ENCODE data around the gene IMMP2L. TPM values are rescaled to one million over a fixed set of nuclear protein-coding genes. Genes with fewer than 3 reads are reported as not detected.

The IMMP2L gene
- total RNA-seq, 2 donors from 2014 or later = 10.9 to 12.7 TPM

- Mint-ChIP-seq H3K27me3 (no peaks in the 10 kb centered on the region), H3K27ac (no peak overlapping the region), H3K36me3 (peaks cover 6% of the 10 kb centered on the region), H3K9me3 (peaks cover 6% of the 10 kb centered on the region), H3K4me1 (ENCODE audit: low read depth in 2 of 2) (no peaks in the 10 kb centered on the region), H3K4me3 (no peak overlapping the region)
- DNase-seq (ENCODE audit: low spot score) = no peak
- no peak for ATAC-seq
Measured at GRCh38 chr7:111215550-111215949, 346.7 kb downstream of the IMMP2L start.

GRCh38 chr7:111212857-111213523, 349.3 kb downstream of the IMMP2L start:
- Mint-ChIP-seq H3K27ac (no peak overlapping the region), H3K4me1 (ENCODE audit: low read depth in 2 of 2) (no peaks in the 10 kb centered on the region), H3K27me3 (no peaks in the 10 kb centered on the region), H3K9me3 (peaks cover 6% of the 10 kb centered on the region), H3K4me3 (no peak overlapping the region), H3K36me3 (peaks cover 6% of the 10 kb centered on the region)
- ATAC-seq (peak in 1 of 2 donors; percentile 24), DNase-seq (ENCODE audit: low spot score) (no peak)

- Mint-ChIP-seq H3K4me1 (ENCODE audit: low read depth in 2 of 2) (no peaks in the 10 kb centered on the region), H3K36me3 (peaks cover 6% of the 10 kb centered on the region), H3K27ac (no peak overlapping the region), H3K27me3 (no peaks in the 10 kb centered on the region), H3K4me3 (no peak overlapping the region), H3K9me3 (peaks cover 9% of the 10 kb centered on the region)
- DNase-seq (ENCODE audit: low spot score) (no peak), ATAC-seq (no peak)
Measured at GRCh38 chr7:111210996-111211395, 351.3 kb downstream of the IMMP2L start.

GRCh38 chr7:111210043-111210442, 352.2 kb downstream of the IMMP2L start:
- H3K27me3 Mint-ChIP-seq = no peaks in the 10 kb centered on the region
- no peak overlapping the region for H3K4me3 Mint-ChIP-seq
- peaks cover 9% of the 10 kb centered on the region for H3K9me3 Mint-ChIP-seq
- peaks cover 6% of the 10 kb centered on the region for H3K36me3 Mint-ChIP-seq
- H3K4me1 Mint-ChIP-seq (ENCODE audit: low read depth in 2 of 2) = no peaks in the 10 kb centered on the region
- no peak overlapping the region for H3K27ac Mint-ChIP-seq
- DNase-seq (ENCODE audit: low spot score) (no peak), ATAC-seq (no peak)

GRCh38 chr7:111205251-111205650, 357.0 kb downstream of the IMMP2L start:
- H3K36me3 Mint-ChIP-seq = peaks cover 12% of the 10 kb centered on the region
- no peaks in the 10 kb centered on the region for H3K4me1 Mint-ChIP-seq (ENCODE audit: low read depth in 2 of 2)
- ATAC-seq (no peak), DNase-seq (ENCODE audit: low spot score) (no peak)
- peaks cover 16% of the 10 kb centered on the region for H3K9me3 Mint-ChIP-seq
- H3K4me3 Mint-ChIP-seq = no peak overlapping the region
- H3K27ac Mint-ChIP-seq = no peak overlapping the region
- no peaks in the 10 kb centered on the region for H3K27me3 Mint-ChIP-seq

- ATAC-seq = no peak
- H3K36me3 Mint-ChIP-seq = peaks cover 12% of the 10 kb centered on the region
- peaks cover 17% of the 10 kb centered on the region for H3K9me3 Mint-ChIP-seq
- no peak for DNase-seq (ENCODE audit: low spot score)
- peaks cover 0 to 6% of the 10 kb centered on the region in 2 donors for H3K4me1 Mint-ChIP-seq (ENCODE audit: low read depth in 2 of 2)
- H3K4me3 Mint-ChIP-seq = no peak overlapping the region
- no peaks in the 10 kb centered on the region for H3K27me3 Mint-ChIP-seq
- no peak overlapping the region for H3K27ac Mint-ChIP-seq
Measured at GRCh38 chr7:111202321-111202720, 360.0 kb downstream of the IMMP2L start.

- no peak for ATAC-seq
- no peaks in the 10 kb centered on the region for H3K27me3 Mint-ChIP-seq
Measured at GRCh38 chr7:111199643-111200042, 362.6 kb downstream of the IMMP2L start.

GRCh38 chr7:111198255-111198654, 364.0 kb downstream of the IMMP2L start:
- Mint-ChIP-seq H3K36me3 (peaks cover 11% of the 10 kb centered on the region), H3K4me1 (ENCODE audit: low read depth in 2 of 2) (peaks cover 0 to 6% of the 10 kb centered on the region in 2 donors), H3K27ac (no peak overlapping the region), H3K9me3 (peaks cover 15% of the 10 kb centered on the region), H3K27me3 (no peaks in the 10 kb centered on the region), H3K4me3 (no peak overlapping the region)
- no peak for ATAC-seq
- DNase-seq (ENCODE audit: low spot score) = no peak

More at GRCh38 chr7:111199643-111200042, 362.6 kb downstream of the IMMP2L start:
- Mint-ChIP-seq H3K4me3 (no peak overlapping the region), H3K4me1 (ENCODE audit: low read depth in 2 of 2) (peaks cover 0 to 6% of the 10 kb centered on the region in 2 donors), H3K27ac (no peak overlapping the region), H3K36me3 (peaks cover 12% of the 10 kb centered on the region), H3K9me3 (peaks cover 17% of the 10 kb centered on the region)
- DNase-seq (ENCODE audit: low spot score) = no peak

- H3K27ac Mint-ChIP-seq = no peak overlapping the region
- peaks cover 4% of the 10 kb centered on the region for H3K36me3 Mint-ChIP-seq
- DNase-seq (ENCODE audit: low spot score) (no peak), ATAC-seq (no peak)
- H3K4me1 Mint-ChIP-seq (ENCODE audit: low read depth in 2 of 2) = peaks cover 0 to 6% of the 10 kb centered on the region in 2 donors
- no peak overlapping the region for H3K4me3 Mint-ChIP-seq
- H3K9me3 Mint-ChIP-seq = peaks cover 11% of the 10 kb centered on the region
- no peaks in the 10 kb centered on the region for H3K27me3 Mint-ChIP-seq
Measured at GRCh38 chr7:111196655-111197054, 365.6 kb downstream of the IMMP2L start.

GRCh38 chr7:111192614-111193413, 369.5 kb downstream of the IMMP2L start:
- ATAC-seq (no peak), DNase-seq (ENCODE audit: low spot score) (no peak)
- no peaks in the 10 kb centered on the region for H3K4me1 Mint-ChIP-seq (ENCODE audit: low read depth in 2 of 2)
- H3K4me3 Mint-ChIP-seq = no peak overlapping the region
- H3K36me3 Mint-ChIP-seq = peaks cover 4% of the 10 kb centered on the region
- H3K27me3 Mint-ChIP-seq = no peaks in the 10 kb centered on the region
- H3K9me3 Mint-ChIP-seq = peaks cover 7% of the 10 kb centered on the region
- no peak overlapping the region for H3K27ac Mint-ChIP-seq

GRCh38 chr7:111190804-111191203, 371.5 kb downstream of the IMMP2L start:
- H3K4me1 Mint-ChIP-seq (ENCODE audit: low read depth in 2 of 2) = no peaks in the 10 kb centered on the region
- H3K27me3 Mint-ChIP-seq = no peaks in the 10 kb centered on the region
- DNase-seq (ENCODE audit: low spot score) = no peak
- H3K9me3 Mint-ChIP-seq = peaks cover 7% of the 10 kb centered on the region
- no peak overlapping the region for H3K27ac Mint-ChIP-seq
- no peak for ATAC-seq
- peaks cover 4% of the 10 kb centered on the region for H3K36me3 Mint-ChIP-seq
- H3K4me3 Mint-ChIP-seq = no peak overlapping the region

- Mint-ChIP-seq H3K4me1 (ENCODE audit: low read depth in 2 of 2) (no peaks in the 10 kb centered on the region), H3K27ac (no peak overlapping the region), H3K27me3 (no peaks in the 10 kb centered on the region), H3K4me3 (no peak overlapping the region), H3K9me3 (no peaks in the 10 kb centered on the region), H3K36me3 (no peaks in the 10 kb centered on the region)
- ATAC-seq (no peak), DNase-seq (ENCODE audit: low spot score) (no peak)
Measured at GRCh38 chr7:111184987-111185386, 377.3 kb downstream of the IMMP2L start.

GRCh38 chr7:111183321-111183720, 379.0 kb downstream of the IMMP2L start:
- DNase-seq (ENCODE audit: low spot score) = no peak
- H3K27ac Mint-ChIP-seq = no peak overlapping the region
- H3K27me3 Mint-ChIP-seq = no peaks in the 10 kb centered on the region
- H3K36me3 Mint-ChIP-seq = no peaks in the 10 kb centered on the region
- H3K4me3 Mint-ChIP-seq = no peak overlapping the region
- no peaks in the 10 kb centered on the region for H3K4me1 Mint-ChIP-seq (ENCODE audit: low read depth in 2 of 2)
- H3K9me3 Mint-ChIP-seq = peaks cover 3% of the 10 kb centered on the region
- no peak for ATAC-seq

- DNase-seq (ENCODE audit: low spot score) (no peak), ATAC-seq (no peak)
- no peak overlapping the region for H3K4me3 Mint-ChIP-seq
- peaks cover 3% of the 10 kb centered on the region for H3K9me3 Mint-ChIP-seq
- no peak overlapping the region for H3K27ac Mint-ChIP-seq
- no peaks in the 10 kb centered on the region for H3K36me3 Mint-ChIP-seq
- no peaks in the 10 kb centered on the region for H3K4me1 Mint-ChIP-seq (ENCODE audit: low read depth in 2 of 2)
- no peaks in the 10 kb centered on the region for H3K27me3 Mint-ChIP-seq
Measured at GRCh38 chr7:111180338-111180737, 382.0 kb downstream of the IMMP2L start.
